HepG2 (cell line): ENCODE measurements around the gene GIPC2. TPM values are rescaled to one million over a fixed set of nuclear protein-coding genes. Genes with fewer than 3 reads are reported as not detected.

ENCODE experiments used
- CCAR2 ChIP-seq: fragments of 200-400 bp; formaldehyde crosslinking; optimal IDR thresholded peaks from 2 replicates; pipeline ENCODE3; 2018; ENCODE audit warnings: low read depth, mild to moderate bottlenecking, low read length, moderate library complexity
- FOSL2 ChIP-seq: sonication (generic); formaldehyde crosslinking; IDR thresholded peaks from 2 replicates; pipeline ENCODE4 v1.4.0; 2020; ENCODE audit warnings: missing genetic modification reagents
- KDM5A ChIP-seq: fragments of 200-600 bp; sonication (generic); IDR thresholded peaks from 2 replicates; pipeline ENCODE4 v1.7.0; 2018; ENCODE audit warnings: antibody characterized with exemption, mild to moderate bottlenecking, low read length, borderline replicate concordance
- KLF9 ChIP-seq: IDR thresholded peaks from 2 replicates; pipeline ENCODE4 v1.6.1; 2016; ENCODE audit warnings: low read depth
- KMT2B ChIP-seq: IDR thresholded peaks from 2 replicates; pipeline ENCODE4 v1.6.1; 2016; ENCODE audit warnings: missing genetic modification reagents, missing compliant biosample characterization
- LCORL ChIP-seq, 2 experiments: fragments of 450-650 bp in 1 of 2; sonication (generic) in 1 of 2; formaldehyde crosslinking in 1 of 2; IDR thresholded peaks; 2 replicates each; pipeline versions ENCODE4 v1.5.0 to v1.6.1; 2017 to 2020; ENCODE audit warnings: antibody characterized with exemption in 1 of 2, missing genetic modification reagents in 1 of 2
- NCOA1 ChIP-seq: sonication (generic); formaldehyde crosslinking; IDR thresholded peaks from 2 replicates; pipeline ENCODE4 v1.9.0; 2021; ENCODE audit warnings: missing genetic modification reagents
- NFATC3 ChIP-seq: sonication (generic); formaldehyde crosslinking; IDR thresholded peaks from 2 replicates; pipeline ENCODE4 v1.5.1; 2020; ENCODE audit warnings: mild to moderate bottlenecking, missing genetic modification reagents
- PHF8 ChIP-seq: sonication (generic); formaldehyde crosslinking; IDR thresholded peaks from 2 replicates; pipeline ENCODE4 v1.5.0; 2020; ENCODE audit warnings: missing genetic modification reagents
- RARA ChIP-seq: IDR thresholded peaks from 2 replicates; pipeline ENCODE4 v1.6.1; 2016; ENCODE audit warnings: missing genetic modification reagents, missing compliant biosample characterization
- TAF1 ChIP-seq: sonication (generic); formaldehyde crosslinking; IDR thresholded peaks from 2 replicates; pipeline ENCODE4 v1.4.0; 2020; ENCODE audit warnings: missing genetic modification reagents
- ZNF101 ChIP-seq: sonication (generic); formaldehyde crosslinking; IDR thresholded peaks from 2 replicates; pipeline ENCODE4 v1.4.0; 2020; ENCODE audit warnings: mild to moderate bottlenecking, low read depth, missing genetic modification reagents, borderline replicate concordance
- ZNF256 ChIP-seq: sonication (generic); formaldehyde crosslinking; conservative IDR thresholded peaks from 2 replicates; pipeline ENCODE4 v1.4.0; 2020; ENCODE audit warnings: missing genetic modification reagents
- ZNF615 ChIP-seq: sonication (generic); formaldehyde crosslinking; IDR thresholded peaks from 2 replicates; pipeline ENCODE4 v1.5.0; 2020; ENCODE audit warnings: mild to moderate bottlenecking, missing genetic modification reagents, borderline replicate concordance
- ZNF839 ChIP-seq: sonication (generic); formaldehyde crosslinking; IDR thresholded peaks from 2 replicates; pipeline ENCODE4 v1.4.0; 2020; ENCODE audit warnings: missing genetic modification reagents, mild to moderate bottlenecking, borderline replicate concordance
- polyA plus RNA-seq, 8 experiments: library from polyadenylated mRNA; depleted of rRNA in 3 of 8; stranded (reverse) in 7 of 8; unstranded in 1 of 8; fragments of >200 nt; fragmentation: Illumina TruSeq in 4 of 8; extraction: Trizol in 4 of 8; gene quantifications; 2 replicates each; pipeline versions ENCODE4 v1.2.1 to v1.2.3, GENCODE V29; 2011 to 2016; ENCODE audit warnings: low read depth in 4 of 8, missing spikeins in 1 of 8, mixed read lengths in 1 of 8; ENCODE audit not compliant: insufficient read depth in 1 of 8
- total RNA-seq, 5 experiments: library from RNA; depleted of rRNA; stranded (reverse); fragments of >200 nt; fragmentation: Illumina TruSeq; extraction: Trizol; gene quantifications; 2 replicates each; pipeline ENCODE4 v1.2.3, GENCODE V29; 2016; ENCODE audit warnings: low read depth in 1 of 5
- TF ChIP-seq, protein P1 (sequence below): IDR thresholded peaks from 2 replicates; pipeline ENCODE4 v1.6.1; 2016; ENCODE audit warnings: missing biosample characterization, missing genetic modification reagents, low read depth
- TF ChIP-seq, protein P2 (sequence below): sonication (generic); formaldehyde crosslinking; IDR thresholded peaks from 2 replicates; pipeline ENCODE4 v1.5.0; 2020; ENCODE audit warnings: missing genetic modification reagents
- TF ChIP-seq, protein P3 (sequence below): sonication (generic); formaldehyde crosslinking; IDR thresholded peaks from 2 replicates; pipeline ENCODE4 v1.8.1; 2023; ENCODE audit warnings: mild to moderate bottlenecking, moderate library complexity, missing genetic modification reagents
- TF ChIP-seq, protein P4 (sequence below): sonication (generic); formaldehyde crosslinking; IDR thresholded peaks from 2 replicates; pipeline ENCODE4 v1.5.1; 2020; ENCODE audit warnings: mild to moderate bottlenecking, missing genetic modification reagents, borderline replicate concordance

GIPC2 gene
- total and polyA plus RNA-seq, 2 of the 13 experiments (the other 11 are each of a cell fraction or from before 2014, with no cell fraction given) = 6.1 to 21.6 TPM

DNA sequence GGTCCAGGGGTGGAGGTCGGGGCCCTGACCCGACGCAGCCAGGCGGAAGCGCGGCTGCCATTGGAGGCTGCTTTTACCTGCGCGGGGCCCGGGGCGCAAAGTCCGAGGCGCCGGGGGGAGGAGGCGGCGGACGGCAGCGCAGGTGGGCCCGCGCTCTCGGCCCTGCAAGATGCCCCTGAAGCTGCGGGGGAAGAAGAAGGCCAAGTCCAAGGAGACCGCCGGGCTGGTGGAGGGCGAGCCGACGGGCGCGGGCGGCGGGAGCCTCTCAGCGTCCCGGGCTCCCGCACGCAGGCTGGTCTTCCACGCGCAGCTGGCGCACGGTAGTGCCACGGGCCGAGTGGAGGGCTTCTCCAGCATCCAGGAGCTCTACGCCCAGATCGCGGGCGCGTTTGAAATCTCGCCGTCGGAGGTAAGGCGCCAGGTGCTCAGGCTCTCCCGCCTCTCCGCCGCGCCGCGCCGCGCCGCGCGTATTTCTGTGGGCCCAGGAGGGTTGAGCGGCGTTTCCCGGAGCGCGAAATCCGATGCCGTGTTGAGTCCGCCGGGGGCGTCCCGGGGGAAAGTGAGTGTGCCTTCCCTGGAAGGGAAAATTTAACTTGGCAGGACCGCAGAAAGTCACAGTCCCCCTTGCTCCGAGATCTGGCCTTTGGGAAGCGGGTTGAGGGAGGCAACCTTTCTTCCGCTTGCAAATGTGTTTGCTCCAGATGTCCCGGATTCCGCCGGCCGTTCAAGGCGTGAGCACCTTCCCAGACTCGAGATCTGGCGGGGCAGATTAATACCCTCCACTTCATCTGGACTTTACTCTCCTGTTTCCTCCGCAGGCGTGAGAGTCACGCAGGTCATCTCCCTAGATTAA is at the start of gene GIPC2 (continued):
- no peak for TF ChIP-seq ZNF256 (CRISPR knock-in tag)
- TF ChIP-seq KLF9 (CRISPR knock-in tag) = no peak
- TF ChIP-seq, protein P1, sequence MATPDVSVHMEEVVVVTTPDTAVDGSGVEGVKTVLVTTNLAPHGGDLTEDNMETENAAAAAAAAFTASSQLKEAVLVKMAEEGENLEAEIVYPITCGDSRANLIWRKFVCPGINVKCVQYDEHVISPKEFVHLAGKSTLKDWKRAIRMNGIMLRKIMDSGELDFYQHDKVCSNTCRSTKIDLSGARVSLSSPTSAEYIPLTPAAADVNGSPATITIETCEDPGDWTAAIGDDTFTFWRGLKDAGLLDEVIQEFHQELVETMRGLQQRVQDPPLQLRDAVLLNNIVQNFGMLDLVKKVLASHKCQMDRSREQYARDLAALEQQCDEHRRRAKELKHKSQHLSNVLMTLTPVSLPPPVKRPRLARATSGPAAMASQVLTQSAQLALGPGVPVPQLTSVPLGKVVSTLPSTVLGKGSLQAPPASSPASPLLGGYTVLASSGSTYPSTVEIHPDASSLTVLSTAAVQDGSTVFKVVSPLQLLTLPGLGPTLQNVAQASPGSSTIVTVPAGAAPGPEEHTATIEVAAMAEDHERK (CRISPR knock-in tag) = peak; percentile 74
- TF ChIP-seq KMT2B (CRISPR knock-in tag) = peak; percentile 36; the same call in 1 of the 2 replicates
- TF ChIP-seq, protein P2, sequence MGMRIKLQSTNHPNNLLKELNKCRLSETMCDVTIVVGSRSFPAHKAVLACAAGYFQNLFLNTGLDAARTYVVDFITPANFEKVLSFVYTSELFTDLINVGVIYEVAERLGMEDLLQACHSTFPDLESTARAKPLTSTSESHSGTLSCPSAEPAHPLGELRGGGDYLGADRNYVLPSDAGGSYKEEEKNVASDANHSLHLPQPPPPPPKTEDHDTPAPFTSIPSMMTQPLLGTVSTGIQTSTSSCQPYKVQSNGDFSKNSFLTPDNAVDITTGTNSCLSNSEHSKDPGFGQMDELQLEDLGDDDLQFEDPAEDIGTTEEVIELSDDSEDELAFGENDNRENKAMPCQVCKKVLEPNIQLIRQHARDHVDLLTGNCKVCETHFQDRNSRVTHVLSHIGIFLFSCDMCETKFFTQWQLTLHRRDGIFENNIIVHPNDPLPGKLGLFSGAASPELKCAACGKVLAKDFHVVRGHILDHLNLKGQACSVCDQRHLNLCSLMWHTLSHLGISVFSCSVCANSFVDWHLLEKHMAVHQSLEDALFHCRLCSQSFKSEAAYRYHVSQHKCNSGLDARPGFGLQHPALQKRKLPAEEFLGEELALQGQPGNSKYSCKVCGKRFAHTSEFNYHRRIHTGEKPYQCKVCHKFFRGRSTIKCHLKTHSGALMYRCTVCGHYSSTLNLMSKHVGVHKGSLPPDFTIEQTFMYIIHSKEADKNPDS (CRISPR knock-in tag) = no peak
- no peak for TF ChIP-seq ZNF839 (CRISPR knock-in tag)
- no peak for TF ChIP-seq CCAR2
- no peak for TF ChIP-seq ZNF615 (CRISPR knock-in tag)
- 0 out of 2 replicates have a peak, but pooled peaks have one; percentile 54 for TF ChIP-seq NCOA1 (CRISPR knock-in tag)
- TF ChIP-seq, protein P3, sequence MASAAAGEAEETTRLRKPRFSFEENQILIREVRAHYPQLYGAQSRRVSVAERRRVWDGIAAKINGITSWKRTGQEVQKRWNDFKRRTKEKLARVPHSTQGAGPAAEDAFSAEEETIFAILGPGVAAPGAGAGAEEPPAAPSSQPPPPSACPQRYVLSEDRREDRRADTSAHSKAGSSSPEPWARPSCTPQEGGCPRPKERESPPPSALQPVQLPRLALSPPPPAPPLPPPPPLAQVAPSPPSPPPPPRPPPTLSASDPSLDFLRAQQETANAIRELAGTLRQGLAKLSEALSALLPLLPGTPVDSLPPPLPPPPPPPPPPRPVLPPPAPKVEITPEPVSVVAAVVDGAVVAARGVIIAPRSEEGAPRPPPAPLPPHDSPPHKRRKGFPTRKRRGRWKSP (CRISPR knock-in tag) = peak; percentile 74; the same call in 1 of the 2 replicates
- no peak for TF ChIP-seq NFATC3
- TF ChIP-seq, protein P4, sequence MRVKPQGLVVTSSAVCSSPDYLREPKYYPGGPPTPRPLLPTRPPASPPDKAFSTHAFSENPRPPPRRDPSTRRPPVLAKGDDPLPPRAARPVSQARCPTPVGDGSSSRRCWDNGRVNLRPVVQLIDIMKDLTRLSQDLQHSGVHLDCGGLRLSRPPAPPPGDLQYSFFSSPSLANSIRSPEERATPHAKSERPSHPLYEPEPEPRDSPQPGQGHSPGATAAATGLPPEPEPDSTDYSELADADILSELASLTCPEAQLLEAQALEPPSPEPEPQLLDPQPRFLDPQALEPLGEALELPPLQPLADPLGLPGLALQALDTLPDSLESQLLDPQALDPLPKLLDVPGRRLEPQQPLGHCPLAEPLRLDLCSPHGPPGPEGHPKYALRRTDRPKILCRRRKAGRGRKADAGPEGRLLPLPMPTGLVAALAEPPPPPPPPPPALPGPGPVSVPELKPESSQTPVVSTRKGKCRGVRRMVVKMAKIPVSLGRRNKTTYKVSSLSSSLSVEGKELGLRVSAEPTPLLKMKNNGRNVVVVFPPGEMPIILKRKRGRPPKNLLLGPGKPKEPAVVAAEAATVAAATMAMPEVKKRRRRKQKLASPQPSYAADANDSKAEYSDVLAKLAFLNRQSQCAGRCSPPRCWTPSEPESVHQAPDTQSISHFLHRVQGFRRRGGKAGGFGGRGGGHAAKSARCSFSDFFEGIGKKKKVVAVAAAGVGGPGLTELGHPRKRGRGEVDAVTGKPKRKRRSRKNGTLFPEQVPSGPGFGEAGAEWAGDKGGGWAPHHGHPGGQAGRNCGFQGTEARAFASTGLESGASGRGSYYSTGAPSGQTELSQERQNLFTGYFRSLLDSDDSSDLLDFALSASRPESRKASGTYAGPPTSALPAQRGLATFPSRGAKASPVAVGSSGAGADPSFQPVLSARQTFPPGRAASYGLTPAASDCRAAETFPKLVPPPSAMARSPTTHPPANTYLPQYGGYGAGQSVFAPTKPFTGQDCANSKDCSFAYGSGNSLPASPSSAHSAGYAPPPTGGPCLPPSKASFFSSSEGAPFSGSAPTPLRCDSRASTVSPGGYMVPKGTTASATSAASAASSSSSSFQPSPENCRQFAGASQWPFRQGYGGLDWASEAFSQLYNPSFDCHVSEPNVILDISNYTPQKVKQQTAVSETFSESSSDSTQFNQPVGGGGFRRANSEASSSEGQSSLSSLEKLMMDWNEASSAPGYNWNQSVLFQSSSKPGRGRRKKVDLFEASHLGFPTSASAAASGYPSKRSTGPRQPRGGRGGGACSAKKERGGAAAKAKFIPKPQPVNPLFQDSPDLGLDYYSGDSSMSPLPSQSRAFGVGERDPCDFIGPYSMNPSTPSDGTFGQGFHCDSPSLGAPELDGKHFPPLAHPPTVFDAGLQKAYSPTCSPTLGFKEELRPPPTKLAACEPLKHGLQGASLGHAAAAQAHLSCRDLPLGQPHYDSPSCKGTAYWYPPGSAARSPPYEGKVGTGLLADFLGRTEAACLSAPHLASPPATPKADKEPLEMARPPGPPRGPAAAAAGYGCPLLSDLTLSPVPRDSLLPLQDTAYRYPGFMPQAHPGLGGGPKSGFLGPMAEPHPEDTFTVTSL = no peak
- TF ChIP-seq LCORL (IDR thresholded peaks at IDR 0.05) = no peak
- TF ChIP-seq LCORL (CRISPR knock-in tag; IDR thresholded peaks at IDR 0.05) = peak; percentile 92
- TF ChIP-seq RARA (CRISPR knock-in tag) = peak; percentile 84
- no peak for TF ChIP-seq FOSL2
- no peak; the same call in 1 of the 2 replicates for TF ChIP-seq KDM5A
- no peak for TF ChIP-seq ZNF101 (CRISPR knock-in tag)
- peak; percentile 86 for TF ChIP-seq PHF8
- peak; percentile 53 for TF ChIP-seq TAF1 (CRISPR knock-in tag)
